DOHH2 (cell line): ENCODE data around the gene FHOD3.

Experiments
- EZH2phosphoT487 ChIP-seq: fragments of 200-600 bp; sonication (generic); IDR thresholded peaks from 2 replicates; pipeline ENCODE4 v1.6.1; 2017; ENCODE audit warnings: borderline replicate concordance, mild to moderate bottlenecking, antibody characterized with exemption, low read length, moderate library complexity, mixed read lengths
- TF ChIP-seq, protein P1 (sequence below): fragments of 200-600 bp; sonication (generic); IDR thresholded peaks from one replicate; pipeline ENCODE4 v1.5.1; 2014; ENCODE audit warnings: antibody characterized with exemption, mild to moderate bottlenecking, low read depth, low read length; ENCODE audit not compliant: poor library complexity, severe bottlenecking

DNA sequence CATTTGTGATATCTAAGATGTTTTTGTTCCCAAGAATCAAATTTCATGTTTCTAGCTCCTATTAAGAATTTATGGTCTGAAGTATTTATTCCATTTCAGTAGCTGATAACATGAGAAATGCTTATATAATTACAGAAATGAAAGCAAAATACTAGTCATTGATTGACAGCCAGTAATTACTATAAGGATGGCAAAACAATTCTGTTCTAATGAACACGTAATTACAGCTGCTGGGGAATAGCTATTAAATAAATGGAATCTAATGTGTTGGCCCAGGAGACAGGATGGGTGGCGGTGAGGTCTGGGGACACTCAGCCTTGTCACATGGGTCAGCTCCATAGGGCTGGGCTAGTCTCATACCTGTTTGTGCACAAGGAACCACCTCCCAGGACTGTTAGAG lies 263.5 kb downstream of the FHOD3 start:
- TF ChIP-seq, protein P1, sequence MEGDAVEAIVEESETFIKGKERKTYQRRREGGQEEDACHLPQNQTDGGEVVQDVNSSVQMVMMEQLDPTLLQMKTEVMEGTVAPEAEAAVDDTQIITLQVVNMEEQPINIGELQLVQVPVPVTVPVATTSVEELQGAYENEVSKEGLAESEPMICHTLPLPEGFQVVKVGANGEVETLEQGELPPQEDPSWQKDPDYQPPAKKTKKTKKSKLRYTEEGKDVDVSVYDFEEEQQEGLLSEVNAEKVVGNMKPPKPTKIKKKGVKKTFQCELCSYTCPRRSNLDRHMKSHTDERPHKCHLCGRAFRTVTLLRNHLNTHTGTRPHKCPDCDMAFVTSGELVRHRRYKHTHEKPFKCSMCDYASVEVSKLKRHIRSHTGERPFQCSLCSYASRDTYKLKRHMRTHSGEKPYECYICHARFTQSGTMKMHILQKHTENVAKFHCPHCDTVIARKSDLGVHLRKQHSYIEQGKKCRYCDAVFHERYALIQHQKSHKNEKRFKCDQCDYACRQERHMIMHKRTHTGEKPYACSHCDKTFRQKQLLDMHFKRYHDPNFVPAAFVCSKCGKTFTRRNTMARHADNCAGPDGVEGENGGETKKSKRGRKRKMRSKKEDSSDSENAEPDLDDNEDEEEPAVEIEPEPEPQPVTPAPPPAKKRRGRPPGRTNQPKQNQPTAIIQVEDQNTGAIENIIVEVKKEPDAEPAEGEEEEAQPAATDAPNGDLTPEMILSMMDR, result no peak
- TF ChIP-seq EZH2phosphoT487, result no peak
